GM12878 (cell line): ENCODE data around the gene ZNF280A. TPM values are rescaled to one million over a fixed set of nuclear protein-coding genes. Genes with fewer than 3 reads are reported as not detected.

Experiments used
- ATAC-seq: fragments of 200-7000 bp; cut with Tn5 transposase; 3 replicates; pipeline ENCODE4 v1.9.1; 2020; ENCODE audit warnings: mild to moderate bottlenecking, moderate library complexity
- BruUV-seq: library from RNA; stranded (reverse); fragments of 400-500 nt; replicated peaks from 2 replicates; lab custom pipeline; 2021; lab: Mats Ljungman, UMichigan
- CTCF ChIA-PET: fragments of 300-600 bp; sonication (Branson Sonifier 250); formaldehyde crosslinking; extraction: SDS; loops from one replicate; lab custom pipeline; 2021; ENCODE audit warnings: inconsistent platforms; lab: Yijun Ruan, JAX
- POLR2A ChIA-PET: fragments of 350-600 bp; formaldehyde crosslinking; extraction: SDS; loops from one replicate; lab custom pipeline; 2021; ENCODE audit warnings: inconsistent platforms; lab: Charles Lee
- RAD21 ChIA-PET: fragments of 300-600 bp; sonication (Branson Sonifier 250); formaldehyde crosslinking; loops from one replicate; lab custom pipeline; 2023; ENCODE audit warnings: antibody characterized with exemption; ENCODE audit not compliant: unreplicated experiment; lab: Charles Lee
- SMC1A ChIA-PET: fragments of 300-600 bp; sonication (Branson Sonifier 250); formaldehyde crosslinking; loops from one replicate; lab custom pipeline; 2023; ENCODE audit not compliant: unreplicated experiment, uncharacterized antibody; lab: Charles Lee
- DNase-seq: peaks from one replicate; pipeline ENCODE4 v3.0.0-alpha.2; 2011; ENCODE audit warnings: low read depth, low spot score
- FAIRE-seq: peaks from 3 replicates; lab custom pipeline; 2011; peaks lifted over from hg19 to GRCh38; lab: Jason Lieb, UNC
- H2AFZ ChIP-seq: 2 replicates; pipeline ENCODE4 v1.6.0; 2011; ENCODE audit warnings: low read depth, low read length, control low read depth; ENCODE audit not compliant: control insufficient read depth
- H3K27ac ChIP-seq: 2 replicates; pipeline ENCODE4 v1.5.1; 2011; ENCODE audit warnings: control low read depth; ENCODE audit not compliant: control insufficient read depth, insufficient read depth
- H3K27me3 ChIP-seq, 2 experiments: replicated peaks in 1 of 2; 2 replicates each; pipeline versions ENCODE4 v1.6.0 to v1.6.1; 2011; ENCODE audit warnings: low read length in 1 of 2; ENCODE audit not compliant: control insufficient read depth in 2 of 2, insufficient read depth in 2 of 2
- H3K36me3 ChIP-seq, 2 experiments: 2 replicates each; pipeline ENCODE4 v1.5.1; 2011; ENCODE audit warnings: low read length in 1 of 2; ENCODE audit not compliant: control insufficient read depth in 2 of 2, insufficient read depth in 2 of 2
- H3K4me1 ChIP-seq: 2 replicates; pipeline ENCODE4 v1.6.1; 2011; ENCODE audit warnings: mild to moderate bottlenecking, low read length, moderate library complexity, mixed read lengths; ENCODE audit not compliant: control insufficient read depth, insufficient read depth
- H3K4me2 ChIP-seq: 2 replicates; pipeline ENCODE4 v1.6.0; 2011; ENCODE audit warnings: control low read depth; ENCODE audit not compliant: control insufficient read depth, insufficient read depth
- H3K4me3 ChIP-seq: fragments of 200-600 bp; sonication (generic); 2 replicates; pipeline ENCODE4 v1.5.1; 2016
- H3K79me2 ChIP-seq: 2 replicates; pipeline ENCODE4 v1.6.0; 2011; ENCODE audit warnings: low read length; ENCODE audit not compliant: control insufficient read depth, insufficient read depth
- H3K9ac ChIP-seq: 2 replicates; pipeline ENCODE4 v1.8.0; 2011; ENCODE audit warnings: low read length, control low read depth, mixed read lengths; ENCODE audit not compliant: control insufficient read depth, insufficient read depth
- H3K9me3 ChIP-seq: replicated peaks from 3 replicates; pipeline ENCODE4 v1.5.1; 2011; ENCODE audit warnings: mild to moderate bottlenecking, low read length; ENCODE audit not compliant: control insufficient read depth, insufficient read depth
- H4K20me1 ChIP-seq: 2 replicates; pipeline ENCODE4 v1.6.0; 2011; ENCODE audit not compliant: control insufficient read depth, insufficient read depth
- BACH1 ChIP-seq: fragments of 450-650 bp; IDR thresholded peaks from 2 replicates; pipeline ENCODE4 v1.6.1; 2017; ENCODE audit warnings: mild to moderate bottlenecking, borderline replicate concordance
- GATAD2B ChIP-seq: fragments of 450-650 bp; conservative IDR thresholded peaks from 2 replicates; pipeline ENCODE4 v1.6.1; 2017; ENCODE audit warnings: low read depth, mild to moderate bottlenecking, moderate library complexity
- RB1 ChIP-seq: fragments of 450-650 bp; formaldehyde crosslinking; IDR thresholded peaks from 2 replicates; pipeline ENCODE4 v1.6.1; 2017; ENCODE audit warnings: mild to moderate bottlenecking, borderline replicate concordance
- SMARCA5 ChIP-seq: fragments of 450-650 bp; IDR thresholded peaks from 2 replicates; pipeline ENCODE4 v1.6.1; 2017; ENCODE audit warnings: mild to moderate bottlenecking
- SPI1 ChIP-seq: IDR thresholded peaks from 2 replicates; pipeline ENCODE4 v1.6.1; 2011; ENCODE audit warnings: low read depth, mild to moderate bottlenecking, low read length, moderate library complexity, borderline replicate concordance; ENCODE audit not compliant: insufficient read depth
- WGBS: methylation state at CpG from one replicate; pipeline ENCODE4 v1.1.6; 2016; ENCODE audit warnings: low lambda C conversion rate; ENCODE audit not compliant: insufficient replicate concordance, insufficient coverage; ENCODE audit errors: missing lambda C conversion rate; 5-methylcytosine and 5-hydroxymethylcytosine counted together
- in situ Hi-C: fragments of 300-500 bp; cut with MboI; formaldehyde crosslinking; loops from 9 replicates; pipeline ENCODE4 v1.14.3; 2018; ENCODE audit warnings: mixed read lengths
- intact Hi-C: fragments of 100-400 bp; cut with micrococcal nuclease; formaldehyde crosslinking; loops from one replicate; pipeline ENCODE4 v1.14.2; 2022; ENCODE audit not compliant: unreplicated experiment
- polyA plus RNA-seq, 11 experiments: library from polyadenylated mRNA; depleted of rRNA in 4 of 11; unstranded in 6 of 11; stranded (reverse) in 5 of 11; fragments of >200 nt; fragmentation: Nextera tagmentation in 4 of 11; fragmentation: Illumina TruSeq in 1 of 11; extraction: Ambion mirVana in 4 of 11; extraction: Trizol in 1 of 11; gene quantifications; 1 replicate in 1 of 11; 2 replicates in 10 of 11; pipeline versions ENCODE4 v1.2.1 to v1.2.3, GENCODE V29; 2011 to 2016; ENCODE audit warnings: inconsistent platforms in 2 of 11, missing spikeins in 2 of 11, low read depth in 1 of 11
- total RNA-seq, 4 experiments: library from RNA; depleted of rRNA in 3 of 4; stranded (reverse); fragments of >200 nt in 3 of 4; fragmentation: Illumina TruSeq in 1 of 4; extraction: Trizol in 1 of 4; gene quantifications; 2 replicates each; pipeline versions ENCODE4 v1.2.1 to v1.2.3, GENCODE V29; 2013 to 2021
- TF ChIP-seq, protein P1 (sequence below): fragments of 450-650 bp; IDR thresholded peaks from 2 replicates; pipeline ENCODE4 v1.6.1; 2016; ENCODE audit warnings: mild to moderate bottlenecking, moderate library complexity, borderline replicate concordance

The ZNF280A gene
- total and polyA plus RNA-seq, 10 of the 15 experiments (the other 5 are each of a cell fraction or from before 2014, with no cell fraction given) = 0.03 to 0.06 TPM; not detected in 8

DNA sequence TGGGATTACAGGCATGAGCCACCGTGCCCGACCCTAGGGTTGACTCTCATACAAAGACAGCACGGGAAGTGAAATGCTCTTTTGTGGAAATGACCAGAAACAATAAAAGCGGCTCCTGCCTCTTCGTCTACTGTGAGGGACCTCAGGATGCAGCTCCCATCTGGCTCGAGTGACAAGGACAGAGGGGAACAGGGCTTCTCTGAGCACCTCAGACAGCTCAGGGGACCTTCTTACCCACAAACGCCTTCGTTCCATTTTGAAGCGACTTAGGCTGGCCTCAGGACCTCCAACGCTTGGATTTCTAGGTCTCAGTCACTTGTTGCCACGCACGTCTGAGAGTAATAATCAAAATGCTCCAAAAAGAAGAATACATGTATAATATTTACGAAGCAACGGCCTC, 36.5 kb upstream of the ZNF280A start:
- H3K36me3 ChIP-seq = no peaks in the 10 kb centered on the region
- no peak overlapping the region for H3K9ac ChIP-seq
- no peak for ATAC-seq
- TF ChIP-seq SPI1 (no peak), SMARCA5 (no peak), RB1 (no peak), BACH1 (no peak), GATAD2B (no peak)
- TF ChIP-seq, protein P1, sequence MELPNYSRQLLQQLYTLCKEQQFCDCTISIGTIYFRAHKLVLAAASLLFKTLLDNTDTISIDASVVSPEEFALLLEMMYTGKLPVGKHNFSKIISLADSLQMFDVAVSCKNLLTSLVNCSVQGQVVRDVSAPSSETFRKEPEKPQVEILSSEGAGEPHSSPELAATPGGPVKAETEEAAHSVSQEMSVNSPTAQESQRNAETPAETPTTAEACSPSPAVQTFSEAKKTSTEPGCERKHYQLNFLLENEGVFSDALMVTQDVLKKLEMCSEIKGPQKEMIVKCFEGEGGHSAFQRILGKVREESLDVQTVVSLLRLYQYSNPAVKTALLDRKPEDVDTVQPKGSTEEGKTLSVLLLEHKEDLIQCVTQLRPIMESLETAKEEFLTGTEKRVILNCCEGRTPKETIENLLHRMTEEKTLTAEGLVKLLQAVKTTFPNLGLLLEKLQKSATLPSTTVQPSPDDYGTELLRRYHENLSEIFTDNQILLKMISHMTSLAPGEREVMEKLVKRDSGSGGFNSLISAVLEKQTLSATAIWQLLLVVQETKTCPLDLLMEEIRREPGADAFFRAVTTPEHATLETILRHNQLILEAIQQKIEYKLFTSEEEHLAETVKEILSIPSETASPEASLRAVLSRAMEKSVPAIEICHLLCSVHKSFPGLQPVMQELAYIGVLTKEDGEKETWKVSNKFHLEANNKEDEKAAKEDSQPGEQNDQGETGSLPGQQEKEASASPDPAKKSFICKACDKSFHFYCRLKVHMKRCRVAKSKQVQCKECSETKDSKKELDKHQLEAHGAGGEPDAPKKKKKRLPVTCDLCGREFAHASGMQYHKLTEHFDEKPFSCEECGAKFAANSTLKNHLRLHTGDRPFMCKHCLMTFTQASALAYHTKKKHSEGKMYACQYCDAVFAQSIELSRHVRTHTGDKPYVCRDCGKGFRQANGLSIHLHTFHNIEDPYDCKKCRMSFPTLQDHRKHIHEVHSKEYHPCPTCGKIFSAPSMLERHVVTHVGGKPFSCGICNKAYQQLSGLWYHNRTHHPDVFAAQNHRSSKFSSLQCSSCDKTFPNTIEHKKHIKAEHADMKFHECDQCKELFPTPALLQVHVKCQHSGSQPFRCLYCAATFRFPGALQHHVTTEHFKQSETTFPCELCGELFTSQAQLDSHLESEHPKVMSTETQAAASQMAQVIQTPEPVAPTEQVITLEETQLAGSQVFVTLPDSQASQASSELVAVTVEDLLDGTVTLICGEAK = no peak
- H3K9me3 ChIP-seq = no peaks in the 10 kb centered on the region
- BruUV-seq = no TSS peak
- no peak overlapping the region for H2AFZ ChIP-seq
- no peaks in the 10 kb centered on the region for H4K20me1 ChIP-seq
- CTCF ChIA-PET = interaction anchor here (0.6 kb wide), 1 partner anchor 352 kb away, joined by 3 read pairs; no protein-coding TSS in a partner anchor
- intact Hi-C loops (loop anchor here (10.0 kb wide), 1 partner anchor 132 kb away; no protein-coding TSS in a partner anchor), in situ Hi-C loops (no loop called here)
- no peak overlapping the region for H3K27ac ChIP-seq
- 0 out of 2 replicates have a peak, but pooled peaks cover 4% of the 10 kb centered on the region for H3K4me1 ChIP-seq
- H3K79me2 ChIP-seq = no peaks in the 10 kb centered on the region
- POLR2A ChIA-PET = no interaction called here
- SMC1A ChIA-PET = no interaction called here
- no peak for FAIRE-seq
- no peaks in the 10 kb centered on the region for H3K27me3 ChIP-seq
- H3K4me2 ChIP-seq = no peak overlapping the region
- DNase-seq = no peak
- WGBS = 84% methylated on average over 14 of the region's 14 CpGs
- H3K4me3 ChIP-seq = no peak overlapping the region
- RAD21 ChIA-PET = no interaction called here
